Parathyroid adenoma (tissue), 2 donors: Measurements from ENCODE around the gene PCNX2.

Experiments
- H2AFZ ChIP-seq: fragments of 300-600 bp; sonication (generic); one replicate; pipeline ENCODE4 v1.7.0; 2017; ENCODE audit warnings: antibody characterized with exemption, mild to moderate bottlenecking
- H3K27ac ChIP-seq: fragments of 300-600 bp; sonication (generic); one replicate; pipeline ENCODE4 v1.7.0; 2017
- H3K27me3 ChIP-seq: fragments of 300-600 bp; sonication (generic); one replicate; pipeline ENCODE4 v1.7.0; 2017; ENCODE audit warnings: low read length; ENCODE audit not compliant: control insufficient read depth, insufficient read depth
- H3K36me3 ChIP-seq: fragments of 300-600 bp; sonication (generic); one replicate; pipeline ENCODE4 v1.7.0; 2017; ENCODE audit warnings: low read length; ENCODE audit not compliant: control insufficient read depth, insufficient read depth
- H3K4me1 ChIP-seq: fragments of 300-600 bp; sonication (generic); one replicate; pipeline ENCODE4 v1.7.0; 2017; ENCODE audit warnings: control low read depth
- H3K4me2 ChIP-seq: fragments of 300-600 bp; sonication (generic); one replicate; pipeline ENCODE4 v1.7.0; 2017; ENCODE audit warnings: low read length
- H3K4me3 ChIP-seq: fragments of 300-600 bp; sonication (generic); one replicate; pipeline ENCODE4 v1.7.0; 2017; ENCODE audit warnings: low read depth, low read length
- H3K79me2 ChIP-seq: fragments of 300-600 bp; sonication (generic); one replicate; pipeline ENCODE4 v1.7.0; 2017; ENCODE audit warnings: control low read depth
- H3K9ac ChIP-seq: fragments of 300-600 bp; sonication (generic); one replicate; pipeline ENCODE4 v1.7.0; 2017; ENCODE audit warnings: mild to moderate bottlenecking
- H3K9me3 ChIP-seq: fragments of 300-600 bp; sonication (generic); one replicate; pipeline ENCODE4 v1.7.0; 2017; ENCODE audit warnings: low read length; ENCODE audit not compliant: control insufficient read depth
- TF ChIP-seq, protein P1 (sequence below): fragments of 300-600 bp; sonication (generic); IDR thresholded peaks from one replicate; pipeline ENCODE4 v1.7.0; 2017; ENCODE audit warnings: antibody characterized with exemption, mild to moderate bottlenecking
- donor health status: primary hyperparathyroidism.

Gene PCNX2

DNA sequence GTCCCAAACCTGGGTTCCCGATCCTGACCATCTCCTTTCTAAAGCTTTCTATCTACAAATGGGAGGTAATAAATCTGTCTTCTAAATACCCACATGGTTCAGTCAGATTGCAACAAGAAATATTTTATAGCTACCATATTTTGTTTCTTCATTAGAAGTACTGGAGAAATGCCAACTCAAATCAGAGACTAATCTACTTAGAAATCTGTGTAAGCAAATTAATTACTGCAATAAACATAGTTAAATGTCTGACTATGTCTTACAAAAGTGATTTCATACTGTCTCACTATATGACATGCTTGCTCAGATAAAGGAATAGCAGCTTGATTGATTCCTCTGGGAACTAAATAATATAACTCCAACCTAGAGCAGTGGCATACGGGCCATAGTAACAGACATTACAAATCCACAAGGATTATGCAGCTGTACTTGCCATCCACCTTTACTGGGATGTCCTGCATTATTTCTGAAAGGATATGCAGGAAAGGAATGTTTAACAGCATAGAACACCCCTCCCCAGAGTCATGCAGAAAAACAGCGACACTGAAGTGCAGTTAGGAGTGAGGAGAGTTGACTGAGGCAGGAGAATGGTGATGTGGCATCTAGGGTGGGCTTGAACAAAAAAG lies 80.3 kb downstream of the PCNX2 start:
- Histone ChIP-seq H3K9ac (no peak overlapping the region), H3K4me3 (no peak overlapping the region), H3K27me3 (no peaks in the 10 kb centered on the region), H2AFZ (no peak overlapping the region), H3K27ac (no peak overlapping the region), H3K9me3 (no peaks in the 10 kb centered on the region), H3K79me2 (no peaks in the 10 kb centered on the region), H3K36me3 (no peaks in the 10 kb centered on the region), H3K4me1 (no peaks in the 10 kb centered on the region), H3K4me2 (no peak overlapping the region)
- TF ChIP-seq, protein P1, sequence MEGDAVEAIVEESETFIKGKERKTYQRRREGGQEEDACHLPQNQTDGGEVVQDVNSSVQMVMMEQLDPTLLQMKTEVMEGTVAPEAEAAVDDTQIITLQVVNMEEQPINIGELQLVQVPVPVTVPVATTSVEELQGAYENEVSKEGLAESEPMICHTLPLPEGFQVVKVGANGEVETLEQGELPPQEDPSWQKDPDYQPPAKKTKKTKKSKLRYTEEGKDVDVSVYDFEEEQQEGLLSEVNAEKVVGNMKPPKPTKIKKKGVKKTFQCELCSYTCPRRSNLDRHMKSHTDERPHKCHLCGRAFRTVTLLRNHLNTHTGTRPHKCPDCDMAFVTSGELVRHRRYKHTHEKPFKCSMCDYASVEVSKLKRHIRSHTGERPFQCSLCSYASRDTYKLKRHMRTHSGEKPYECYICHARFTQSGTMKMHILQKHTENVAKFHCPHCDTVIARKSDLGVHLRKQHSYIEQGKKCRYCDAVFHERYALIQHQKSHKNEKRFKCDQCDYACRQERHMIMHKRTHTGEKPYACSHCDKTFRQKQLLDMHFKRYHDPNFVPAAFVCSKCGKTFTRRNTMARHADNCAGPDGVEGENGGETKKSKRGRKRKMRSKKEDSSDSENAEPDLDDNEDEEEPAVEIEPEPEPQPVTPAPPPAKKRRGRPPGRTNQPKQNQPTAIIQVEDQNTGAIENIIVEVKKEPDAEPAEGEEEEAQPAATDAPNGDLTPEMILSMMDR, result no peak

DNA sequence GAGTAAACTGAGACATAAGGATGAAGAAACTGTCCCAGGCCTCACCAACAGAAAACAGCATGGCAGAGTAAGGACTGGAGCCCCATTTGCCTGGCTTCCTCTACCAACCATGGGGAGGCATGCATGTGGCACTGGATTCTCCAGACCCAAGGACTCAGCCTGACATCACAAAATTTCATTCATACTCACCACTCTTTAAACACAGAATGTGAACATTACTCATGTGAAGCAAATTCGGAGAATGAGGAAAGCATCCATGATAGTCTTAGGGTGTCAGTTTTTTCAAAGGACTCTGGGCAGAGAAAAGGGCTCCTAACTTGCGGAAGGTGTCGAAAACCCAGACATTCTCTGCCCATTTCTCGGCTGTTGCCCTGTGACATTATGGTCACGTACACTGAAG lies 83.9 kb downstream of the PCNX2 start:
- H3K4me1 ChIP-seq, result no peaks in the 10 kb centered on the region
- H3K4me3 ChIP-seq, result no peak overlapping the region
- no peaks in the 10 kb centered on the region for H3K36me3 ChIP-seq
- H2AFZ ChIP-seq, result no peak overlapping the region
- no peak overlapping the region for H3K4me2 ChIP-seq
- TF ChIP-seq, protein P1, result no peak
- no peak overlapping the region for H3K27ac ChIP-seq
- no peaks in the 10 kb centered on the region for H3K9me3 ChIP-seq
- no peaks in the 10 kb centered on the region for H3K27me3 ChIP-seq
- H3K9ac ChIP-seq, result no peak overlapping the region
- H3K79me2 ChIP-seq, result no peaks in the 10 kb centered on the region

DNA sequence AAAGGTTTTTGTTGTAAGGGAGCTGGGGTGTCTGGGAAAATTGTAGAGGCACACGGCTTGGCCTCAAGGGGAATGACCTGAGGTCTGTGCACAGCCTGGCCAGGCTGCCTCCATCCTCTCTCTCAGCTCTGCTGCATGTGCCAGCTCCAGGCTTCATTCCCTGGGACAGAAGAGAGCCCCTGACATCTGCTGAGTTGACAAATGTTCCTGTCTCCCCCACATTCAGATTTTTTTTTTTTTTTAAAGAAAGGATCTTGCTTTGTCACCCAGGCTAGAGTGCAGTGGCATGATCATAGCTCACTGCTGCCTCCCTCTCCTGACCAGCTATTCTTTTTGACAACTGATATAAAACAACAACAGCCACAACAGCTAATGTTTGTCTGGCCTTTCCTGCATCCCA lies 84.4 kb downstream of the PCNX2 start:
- Histone ChIP-seq H3K9ac (no peak overlapping the region), H3K36me3 (no peaks in the 10 kb centered on the region), H3K4me3 (no peak overlapping the region), H2AFZ (no peak overlapping the region), H3K79me2 (no peaks in the 10 kb centered on the region), H3K27ac (no peak overlapping the region), H3K9me3 (no peaks in the 10 kb centered on the region), H3K27me3 (no peaks in the 10 kb centered on the region), H3K4me1 (no peaks in the 10 kb centered on the region), H3K4me2 (no peak overlapping the region)
- TF ChIP-seq, protein P1, result no peak

DNA sequence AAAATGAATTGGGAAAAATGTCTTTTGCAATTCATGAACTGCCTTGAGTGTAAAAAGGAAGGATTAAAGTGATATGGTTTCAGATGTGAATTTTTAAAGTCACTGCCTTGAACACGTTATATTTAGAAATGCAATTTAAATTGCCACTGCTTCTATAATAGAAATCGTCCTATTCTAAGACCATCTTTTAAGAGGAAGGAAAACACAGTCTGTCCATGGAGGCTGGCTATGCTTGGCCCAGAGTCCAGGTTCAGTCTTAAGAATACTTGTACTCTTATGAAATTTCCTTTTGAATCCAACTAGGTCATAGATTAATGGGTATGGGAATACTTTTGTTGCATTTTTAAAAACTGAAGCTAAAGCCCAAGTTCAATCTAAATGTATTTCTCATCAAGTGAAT lies 86.0 kb downstream of the PCNX2 start:
- Histone ChIP-seq H3K36me3 (no peaks in the 10 kb centered on the region), H3K4me3 (no peak overlapping the region), H3K27me3 (no peaks in the 10 kb centered on the region), H3K27ac (no peak overlapping the region), H3K4me2 (no peak overlapping the region), H2AFZ (no peak overlapping the region), H3K9ac (no peak overlapping the region), H3K9me3 (no peaks in the 10 kb centered on the region), H3K79me2 (no peaks in the 10 kb centered on the region), H3K4me1 (no peaks in the 10 kb centered on the region)
- TF ChIP-seq, protein P1, result no peak

DNA sequence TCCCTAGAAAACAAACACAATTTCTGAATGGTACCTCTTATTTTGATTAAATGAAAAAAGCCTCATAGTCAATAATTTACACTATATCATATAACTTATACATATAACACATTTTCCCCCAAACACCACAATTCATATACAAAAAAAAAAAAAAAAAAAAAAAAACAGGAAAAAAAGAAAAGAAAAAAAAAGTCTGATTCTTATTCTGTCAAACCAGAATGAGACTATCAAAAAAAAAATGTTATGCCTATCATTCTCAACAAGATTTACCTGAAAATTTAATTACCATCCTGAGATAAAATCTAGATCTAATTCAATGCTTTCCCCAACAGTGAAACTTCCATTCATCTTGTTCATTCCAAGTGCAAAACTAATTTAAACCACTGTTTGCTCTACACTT lies 86.8 kb downstream of the PCNX2 start:
- Histone ChIP-seq H3K9me3 (no peaks in the 10 kb centered on the region), H3K36me3 (no peaks in the 10 kb centered on the region), H3K9ac (no peak overlapping the region), H3K4me3 (no peak overlapping the region), H3K4me2 (no peak overlapping the region), H3K27ac (no peak overlapping the region), H2AFZ (no peak overlapping the region), H3K79me2 (no peaks in the 10 kb centered on the region), H3K4me1 (no peaks in the 10 kb centered on the region), H3K27me3 (no peaks in the 10 kb centered on the region)
- TF ChIP-seq, protein P1, result no peak
